K562 (cell line): ENCODE data around the gene OSGIN1. TPM values are rescaled to one million over a fixed set of nuclear protein-coding genes. Genes with fewer than 3 reads are reported as not detected.
A peak's percentile ranks its signal among the peaks of the same experiment; 100 is the strongest.

ENCODE experiments used
- CAMTA2 ChIP-seq: fragments of 250-450 bp; sonication (Bioruptor Pico); conservative IDR thresholded peaks from 2 replicates; pipeline ENCODE4 v1.5.1; 2022
- CHCHD3 ChIP-seq: fragments of 250-450 bp; sonication (Bioruptor Pico); IDR thresholded peaks from 2 replicates; pipeline ENCODE4 v2.1.2; 2022; ENCODE audit warnings: mild to moderate bottlenecking
- EGR1 ChIP-seq: fragments of 450-650 bp; conservative IDR thresholded peaks from 2 replicates; pipeline ENCODE4 v1.6.1; 2017; ENCODE audit warnings: mild to moderate bottlenecking
- ELF4 ChIP-seq: fragments of 450-650 bp; formaldehyde crosslinking; IDR thresholded peaks from 2 replicates; pipeline ENCODE4 v1.4.0; 2022; ENCODE audit warnings: missing genetic modification characterization
- ETV5 ChIP-seq: sonication (generic); formaldehyde crosslinking; IDR thresholded peaks from 2 replicates; pipeline ENCODE4 v1.4.0; 2020; ENCODE audit warnings: low read depth, mild to moderate bottlenecking, missing genetic modification reagents
- GABPB2 ChIP-seq: fragments of 250-450 bp; sonication (Bioruptor Pico); conservative IDR thresholded peaks from 2 replicates; pipeline ENCODE4 v1.5.1; 2021; ENCODE audit warnings: mild to moderate bottlenecking
- GATAD2A ChIP-seq: fragments of 450-650 bp; IDR thresholded peaks from 2 replicates; pipeline ENCODE4 v1.6.1; 2017
- HNRNPUL1 ChIP-seq: fragments of 200-400 bp; formaldehyde crosslinking; IDR thresholded peaks from 2 replicates; pipeline ENCODE4 v1.6.1; 2017; ENCODE audit warnings: low read length
- KDM4B ChIP-seq, 2 experiments: fragments of 450-650 bp in 1 of 2; sonication (generic) in 1 of 2; IDR thresholded peaks; 2 replicates each; pipeline ENCODE4 v1.6.1; 2016 to 2017; ENCODE audit warnings: borderline replicate concordance in 2 of 2, antibody characterized with exemption in 1 of 2, low read depth in 1 of 2, mild to moderate bottlenecking in 1 of 2
- LARP7 ChIP-seq: fragments of 450-650 bp; IDR thresholded peaks from 2 replicates; pipeline ENCODE4 v1.6.1; 2016
- MTA1 ChIP-seq: fragments of 450-650 bp; IDR thresholded peaks from 2 replicates; pipeline ENCODE4 v1.6.1; 2017; ENCODE audit warnings: borderline replicate concordance
- NFYB ChIP-seq: IDR thresholded peaks from 2 replicates; pipeline ENCODE4 v1.6.1; 2011; ENCODE audit warnings: mild to moderate bottlenecking, moderate library complexity; ENCODE audit not compliant: insufficient read length; ENCODE audit errors: extremely low read depth
- NUFIP1 ChIP-seq: fragments of 450-650 bp; IDR thresholded peaks from 2 replicates; pipeline ENCODE4 v1.6.1; 2018; ENCODE audit not compliant: partially characterized antibody
- POLR2AphosphoS5 ChIP-seq: IDR thresholded peaks from 2 replicates; pipeline ENCODE4 v1.6.1; 2011; ENCODE audit warnings: mild to moderate bottlenecking, low read depth, low read length, moderate library complexity; ENCODE audit not compliant: control insufficient read depth, insufficient read depth
- POU5F1 ChIP-seq: fragments of 150-350 bp; IDR thresholded peaks from 2 replicates; pipeline ENCODE4 v1.6.1; 2014; ENCODE audit warnings: borderline replicate concordance, low read length, low read depth, mild to moderate bottlenecking; ENCODE audit not compliant: partially characterized antibody
- STAT6 ChIP-seq: sonication (generic); formaldehyde crosslinking; IDR thresholded peaks from 2 replicates; pipeline ENCODE4 v1.8.1; 2023; ENCODE audit warnings: mild to moderate bottlenecking, missing genetic modification reagents
- THRA ChIP-seq: fragments of 450-650 bp; IDR thresholded peaks from 2 replicates; pipeline ENCODE4 v1.6.1; 2017; ENCODE audit warnings: mild to moderate bottlenecking, moderate library complexity
- WHSC1 ChIP-seq: IDR thresholded peaks from one replicate; pipeline ENCODE4 v1.6.1; 2012; ENCODE audit warnings: low read length, control low read depth, inconsistent platforms
- ZNF274 ChIP-seq: IDR thresholded peaks from 2 replicates; pipeline ENCODE4 v1.6.1; 2011; ENCODE audit warnings: low read depth, mild to moderate bottlenecking, low read length, moderate library complexity, borderline replicate concordance
- ZNF717 ChIP-seq: fragments of 250-450 bp; sonication (Bioruptor Pico); IDR thresholded peaks from 2 replicates; pipeline ENCODE4 v1.5.0; 2021
- ZNF780A ChIP-seq: fragments of 250-450 bp; sonication (Bioruptor Pico); IDR thresholded peaks from 2 replicates; pipeline ENCODE4 v1.5.0; 2021; ENCODE audit warnings: mild to moderate bottlenecking
- ZSCAN32 ChIP-seq: fragments of 450-650 bp; formaldehyde crosslinking; IDR thresholded peaks from 2 replicates; pipeline ENCODE4 v1.4.0; 2020; ENCODE audit warnings: mild to moderate bottlenecking, moderate library complexity
- polyA plus RNA-seq, 8 experiments: library from polyadenylated mRNA; depleted of rRNA in 4 of 8; stranded (reverse) in 5 of 8; unstranded in 3 of 8; fragments of >200 nt; fragmentation: Nextera tagmentation in 2 of 8; fragmentation: Illumina TruSeq in 1 of 8; extraction: Ambion mirVana in 2 of 8; extraction: Trizol in 1 of 8; gene quantifications; 2 replicates each; pipeline versions ENCODE4 v1.2.1 to v1.2.3, GENCODE V29; 2011 to 2014; ENCODE audit warnings: inconsistent platforms in 1 of 8, missing spikeins in 1 of 8
- total RNA-seq, 7 experiments: library from RNA; depleted of rRNA in 6 of 7; stranded (reverse); fragments of >200 nt in 6 of 7; fragmentation: Illumina TruSeq in 2 of 7; extraction: Trizol in 2 of 7; gene quantifications; 2 replicates each; pipeline versions ENCODE4 v1.2.1 to v1.2.3, GENCODE V29; 2011 to 2021; ENCODE audit warnings: low replicate concordance in 1 of 7
- TF ChIP-seq, protein P1 (sequence below): sonication (generic); formaldehyde crosslinking; IDR thresholded peaks from 2 replicates; pipeline ENCODE4 v1.8.0; 2022; ENCODE audit warnings: mild to moderate bottlenecking, missing genetic modification reagents
- TF ChIP-seq, protein P2 (sequence below): sonication (generic); formaldehyde crosslinking; IDR thresholded peaks from 2 replicates; pipeline ENCODE4 v1.9.0; 2022; ENCODE audit warnings: mild to moderate bottlenecking, missing genetic modification reagents

Gene OSGIN1
- total and polyA plus RNA-seq, 9 of the 15 experiments (the other 6 are each of a cell fraction or from before 2014, with no cell fraction given): 0.03 to 3.6 (median 1.6) TPM

DNA sequence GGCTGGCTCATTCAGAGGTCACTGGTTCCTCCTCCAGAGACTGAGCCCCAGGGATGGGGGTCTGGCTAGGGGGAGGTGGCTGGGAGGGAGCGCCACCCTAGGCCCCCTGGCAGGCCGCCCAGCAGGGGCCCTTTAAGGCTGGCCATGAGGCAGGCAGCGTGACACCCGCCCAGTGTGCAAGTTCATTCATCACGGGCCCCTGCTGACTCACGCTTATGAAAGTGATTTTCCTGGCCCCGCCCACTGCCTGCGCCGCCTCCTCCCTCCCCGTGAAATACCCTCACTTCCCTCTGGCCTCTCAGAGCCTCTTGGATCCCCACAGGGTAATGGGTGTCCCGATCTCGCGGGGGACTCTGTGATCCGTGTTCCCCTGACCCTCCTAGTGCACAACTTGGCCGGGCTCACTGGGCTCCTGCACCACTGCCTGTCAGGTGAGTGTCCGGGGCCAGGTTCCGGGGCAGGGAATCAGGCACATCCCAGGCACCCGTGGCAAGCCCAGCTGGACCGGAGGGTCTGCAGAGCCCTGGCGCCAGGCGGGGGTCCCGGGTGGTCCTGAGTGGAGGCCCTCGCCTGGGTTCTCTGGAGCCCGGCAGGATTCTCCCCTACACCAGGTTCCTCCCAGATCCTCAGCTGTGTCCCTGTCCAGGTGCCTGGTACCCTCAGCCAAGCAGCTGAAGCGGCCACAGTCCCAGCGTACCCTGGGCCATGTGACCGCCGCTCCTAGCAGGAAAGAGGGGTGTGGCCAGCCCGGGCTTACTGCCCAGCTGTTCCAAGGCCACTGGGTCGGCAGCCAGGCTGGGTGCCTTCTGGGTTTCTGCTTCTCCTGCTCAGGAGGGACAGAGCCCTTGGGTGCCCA, at the start of gene OSGIN1 (continued):
- TF ChIP-seq CHCHD3 (no peak), LARP7 (no peak), ETV5 (CRISPR knock-in tag) (0 out of 2 replicates have a peak, but pooled peaks have one; percentile 6), KDM4B (IDR thresholded peaks at IDR 0.05; ENCODE audit: borderline replicate concordance in 2 of 2, low read depth in 1 of 2) (no peak), GATAD2A (no peak), ZSCAN32 (CRISPR knock-in tag) (no peak), ZNF274 (no peak), POU5F1 (no peak), STAT6 (CRISPR knock-in tag) (no peak), POLR2AphosphoS5 (peak; percentile 25; the same call in 1 of the 2 replicates), ELF4 (CRISPR knock-in tag) (0 out of 2 replicates have a peak, but pooled peaks have one; percentile 56), NFYB (no peak), EGR1 (peak; percentile 61), HNRNPUL1 (no peak), NUFIP1 (no peak), ZNF717 (CRISPR knock-in tag) (no peak), CAMTA2 (CRISPR knock-in tag) (no peak), GABPB2 (CRISPR knock-in tag) (no peak), MTA1 (no peak; the same call in 1 of the 2 replicates), WHSC1 (no peak), THRA (no peak), ZNF780A (no peak)
- TF ChIP-seq, protein P1, sequence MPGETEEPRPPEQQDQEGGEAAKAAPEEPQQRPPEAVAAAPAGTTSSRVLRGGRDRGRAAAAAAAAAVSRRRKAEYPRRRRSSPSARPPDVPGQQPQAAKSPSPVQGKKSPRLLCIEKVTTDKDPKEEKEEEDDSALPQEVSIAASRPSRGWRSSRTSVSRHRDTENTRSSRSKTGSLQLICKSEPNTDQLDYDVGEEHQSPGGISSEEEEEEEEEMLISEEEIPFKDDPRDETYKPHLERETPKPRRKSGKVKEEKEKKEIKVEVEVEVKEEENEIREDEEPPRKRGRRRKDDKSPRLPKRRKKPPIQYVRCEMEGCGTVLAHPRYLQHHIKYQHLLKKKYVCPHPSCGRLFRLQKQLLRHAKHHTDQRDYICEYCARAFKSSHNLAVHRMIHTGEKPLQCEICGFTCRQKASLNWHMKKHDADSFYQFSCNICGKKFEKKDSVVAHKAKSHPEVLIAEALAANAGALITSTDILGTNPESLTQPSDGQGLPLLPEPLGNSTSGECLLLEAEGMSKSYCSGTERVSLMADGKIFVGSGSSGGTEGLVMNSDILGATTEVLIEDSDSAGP (CRISPR knock-in tag): peak; percentile 98
- TF ChIP-seq, protein P2, sequence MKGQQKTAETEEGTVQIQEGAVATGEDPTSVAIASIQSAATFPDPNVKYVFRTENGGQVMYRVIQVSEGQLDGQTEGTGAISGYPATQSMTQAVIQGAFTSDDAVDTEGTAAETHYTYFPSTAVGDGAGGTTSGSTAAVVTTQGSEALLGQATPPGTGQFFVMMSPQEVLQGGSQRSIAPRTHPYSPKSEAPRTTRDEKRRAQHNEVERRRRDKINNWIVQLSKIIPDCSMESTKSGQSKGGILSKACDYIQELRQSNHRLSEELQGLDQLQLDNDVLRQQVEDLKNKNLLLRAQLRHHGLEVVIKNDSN (CRISPR knock-in tag): peak; percentile 67
